A549 (cell line): ENCODE measurements around the gene ARAP2.

Experiments used
- EP300 ChIP-seq, 2 experiments: fragments of >200 bp; sonication (Bioruptor Twin); formaldehyde crosslinking; IDR thresholded peaks; 2 replicates in 1 of 2; 3 replicates in 1 of 2; pipeline ENCODE4 v1.6.1; 2016 to 2017
- HDAC2 ChIP-seq: fragments of 200-600 bp; sonication (generic); IDR thresholded peaks from 2 replicates; pipeline ENCODE4 v1.6.1; 2016
- RAD21 ChIP-seq, 2 experiments: fragments of >200 bp in 1 of 2; sonication (Bioruptor Twin) in 1 of 2; formaldehyde crosslinking in 1 of 2; IDR thresholded peaks in 1 of 2; conservative IDR thresholded peaks in 1 of 2; 2 replicates in 1 of 2; 3 replicates in 1 of 2; pipeline ENCODE4 v1.6.1; 2012 to 2018; ENCODE audit warnings: inconsistent platforms in 1 of 2
- ZC3H11A ChIP-seq: fragments of 450-650 bp; IDR thresholded peaks from 2 replicates; pipeline ENCODE4 v1.6.1; 2014; ENCODE audit warnings: antibody characterized with exemption, mild to moderate bottlenecking

GRCh38 chr4:36053930-36054329 is 190.4 kb downstream of the ARAP2 start:
- TF ChIP-seq HDAC2 (no peak), RAD21 (conservative IDR thresholded peaks at IDR 0.05 in 1 of 2, IDR thresholded peaks at IDR 0.05 in 1 of 2) (no peak), EP300 (IDR thresholded peaks at IDR 0.05) (no peak), ZC3H11A (no peak)
